HepG2 (cell line): ENCODE data around the gene ALKBH2. TPM values are rescaled to one million over a fixed set of nuclear protein-coding genes. Genes with fewer than 3 reads are reported as not detected.

Experiments
- ATAC-seq: fragments of 200-7000 bp; cut with Tn5 transposase; 3 replicates; pipeline ENCODE4 v1.9.1; 2020; ENCODE audit warnings: mild to moderate bottlenecking, moderate library complexity
- BruUV-seq: library from RNA; stranded (reverse); fragments of 400-500 nt; replicated peaks from 2 replicates; lab custom pipeline; 2021; lab: Mats Ljungman, UMichigan
- CTCF ChIA-PET: fragments of 300-600 bp; formaldehyde crosslinking; extraction: SDS; loops from one replicate; lab custom pipeline; 2021; ENCODE audit warnings: low total read pairs, inconsistent platforms, low intra/inter-chr PET ratio; lab: Yijun Ruan, JAX
- POLR2A ChIA-PET: fragments of 350-600 bp; sonication (Branson Sonifier 250); formaldehyde crosslinking; loops from one replicate; lab custom pipeline; 2020; ENCODE audit warnings: antibody characterized with exemption, inconsistent platforms; lab: Yijun Ruan, JAX
- DNase-seq: peaks from one replicate; pipeline ENCODE4 v3.0.0-alpha.2; 2015; ENCODE audit warnings: low spot score
- FAIRE-seq: peaks from 3 replicates; lab custom pipeline; 2011; peaks lifted over from hg19 to GRCh38; lab: Jason Lieb, UNC
- H2AFZ ChIP-seq: one replicate; pipeline ENCODE4 v1.6.1; 2011; ENCODE audit warnings: low read length, inconsistent platforms
- H3K27ac ChIP-seq: fragments of 300-600 bp; 3 replicates; pipeline ENCODE4 v1.8.0; 2011; ENCODE audit warnings: mixed run types, mild to moderate bottlenecking, mixed read lengths, low read length, inconsistent platforms; ENCODE audit not compliant: insufficient read depth; ENCODE audit errors: extremely low read length
- H3K27me3 ChIP-seq, 2 experiments: fragments of 200-600 bp in 1 of 2; 2 replicates in 1 of 2; 3 replicates in 1 of 2; pipeline versions ENCODE4 v1.6.0 to v1.8.0; 2011; ENCODE audit warnings: low read length in 2 of 2, mild to moderate bottlenecking in 2 of 2, moderate library complexity in 2 of 2, inconsistent platforms in 1 of 2; ENCODE audit not compliant: insufficient read depth in 2 of 2, control insufficient read depth in 1 of 2
- H3K36me3 ChIP-seq, 2 experiments: fragments of 200-600 bp in 1 of 2; replicated peaks in 1 of 2; 2 replicates in 1 of 2; 3 replicates in 1 of 2; pipeline versions ENCODE4 v1.5.1 to v1.8.0; 2011; ENCODE audit warnings: low read length in 2 of 2, inconsistent platforms in 1 of 2; ENCODE audit not compliant: insufficient read depth in 2 of 2, control insufficient read depth in 1 of 2
- H3K4me1 ChIP-seq: 2 replicates; pipeline ENCODE4 v1.5.1; 2012; ENCODE audit warnings: low read length, inconsistent platforms; ENCODE audit not compliant: insufficient read depth
- H3K4me2 ChIP-seq: 2 replicates; pipeline ENCODE4 v1.6.0; 2011; ENCODE audit warnings: low read depth, low read length, inconsistent platforms
- H3K4me3 ChIP-seq, 3 experiments: fragments of 200-600 bp in 1 of 3; sonication (generic), shearing (Covaris generic) in 1 of 3; replicated peaks in 1 of 3; 2 replicates each; pipeline ENCODE4 v1.5.1; 2011 to 2016; ENCODE audit warnings: low read length in 3 of 3, inconsistent platforms in 2 of 3, low read depth in 2 of 3, mild to moderate bottlenecking in 2 of 3, control low read depth in 1 of 3, mixed read lengths in 1 of 3; ENCODE audit not compliant: insufficient read depth in 1 of 3
- H3K79me2 ChIP-seq: one replicate; pipeline ENCODE4 v1.6.1; 2011; ENCODE audit warnings: low read length, inconsistent platforms; ENCODE audit not compliant: insufficient read depth
- H3K9ac ChIP-seq: 2 replicates; pipeline ENCODE4 v1.6.0; 2011; ENCODE audit warnings: mild to moderate bottlenecking, low read depth, low read length, inconsistent platforms; ENCODE audit not compliant: insufficient read depth
- H3K9me3 ChIP-seq: 2 replicates; pipeline ENCODE4 v1.5.1; 2012; ENCODE audit warnings: mild to moderate bottlenecking, low read length
- H4K20me1 ChIP-seq: 2 replicates; pipeline ENCODE4 v1.6.0; 2011; ENCODE audit warnings: inconsistent platforms, mild to moderate bottlenecking, low read length, moderate library complexity; ENCODE audit not compliant: insufficient read depth
- AHR ChIP-seq: IDR thresholded peaks from 2 replicates; pipeline ENCODE4 v1.6.1; 2018; ENCODE audit warnings: missing genetic modification reagents, missing compliant biosample characterization
- ARNTL ChIP-seq: sonication (generic); formaldehyde crosslinking; IDR thresholded peaks from 2 replicates; pipeline ENCODE4 v1.4.0; 2020; ENCODE audit warnings: mild to moderate bottlenecking, missing genetic modification reagents
- BHLHE40 ChIP-seq: IDR thresholded peaks from 2 replicates; pipeline ENCODE4 v1.6.1; 2011; ENCODE audit warnings: low read length, improper control_type of control experiment
- CBX5 ChIP-seq: sonication (generic); formaldehyde crosslinking; IDR thresholded peaks from 2 replicates; pipeline ENCODE4 v1.4.0; 2020; ENCODE audit warnings: missing genetic modification reagents, borderline replicate concordance
- E2F1 ChIP-seq: sonication (generic); formaldehyde crosslinking; IDR thresholded peaks from 2 replicates; pipeline ENCODE4 v1.5.0; 2020; ENCODE audit warnings: missing genetic modification reagents
- ELF4 ChIP-seq: sonication (generic); formaldehyde crosslinking; IDR thresholded peaks from 2 replicates; pipeline ENCODE4 v1.5.0; 2020; ENCODE audit warnings: missing genetic modification reagents, mild to moderate bottlenecking, moderate library complexity, borderline replicate concordance
- KDM2A ChIP-seq: sonication (generic); formaldehyde crosslinking; IDR thresholded peaks from 2 replicates; pipeline ENCODE4 v1.4.0; 2020; ENCODE audit warnings: low read depth, missing genetic modification reagents, borderline replicate concordance
- MED1 ChIP-seq: sonication (generic); formaldehyde crosslinking; IDR thresholded peaks from 2 replicates; pipeline ENCODE4 v1.4.0; 2020; ENCODE audit warnings: missing genetic modification reagents
- RCOR2 ChIP-seq: IDR thresholded peaks from 2 replicates; pipeline ENCODE4 v1.6.1; 2016; ENCODE audit warnings: missing biosample characterization, missing genetic modification reagents
- SCMH1 ChIP-seq: sonication (generic); formaldehyde crosslinking; IDR thresholded peaks from 2 replicates; pipeline ENCODE4 v1.9.0; 2021; ENCODE audit warnings: missing genetic modification reagents, mild to moderate bottlenecking, borderline replicate concordance
- SMAD3 ChIP-seq: sonication (generic); formaldehyde crosslinking; IDR thresholded peaks from 2 replicates; pipeline ENCODE4 v1.4.0; 2020; ENCODE audit warnings: missing genetic modification reagents
- THAP7 ChIP-seq: sonication (generic); formaldehyde crosslinking; IDR thresholded peaks from 2 replicates; pipeline ENCODE4 v1.8.1; 2023; ENCODE audit warnings: mild to moderate bottlenecking, missing genetic modification reagents
- ZBTB40 ChIP-seq, 2 experiments: fragments of 450-650 bp in 1 of 2; sonication (generic) in 1 of 2; formaldehyde crosslinking in 1 of 2; IDR thresholded peaks; 2 replicates each; pipeline versions ENCODE4 v1.6.1 to v1.8.0; 2016 to 2022; ENCODE audit warnings: antibody characterized with exemption in 1 of 2, mild to moderate bottlenecking in 1 of 2, missing genetic modification reagents in 1 of 2
- ZMAT3 ChIP-seq: sonication (generic); formaldehyde crosslinking; conservative IDR thresholded peaks from 2 replicates; pipeline ENCODE4 v1.7.0; 2021; ENCODE audit warnings: missing genetic modification reagents
- ZNF790 ChIP-seq: sonication (generic); formaldehyde crosslinking; IDR thresholded peaks from 2 replicates; pipeline ENCODE4 v1.8.0; 2022; ENCODE audit warnings: missing genetic modification reagents, mild to moderate bottlenecking, borderline replicate concordance
- ZNF792 ChIP-seq: IDR thresholded peaks from 2 replicates; pipeline ENCODE4 v1.6.1; 2016
- WGBS: methylation state at CpG from one replicate; pipeline ENCODE4 v1.1.6; 2017; ENCODE audit warnings: low lambda C conversion rate; 5-methylcytosine and 5-hydroxymethylcytosine counted together
- in situ Hi-C: cut with HindIII; loops from 2 replicates; pipeline ENCODE4 v1.10.0; 2017; ENCODE audit warnings: low pct_unique_long_range_greater_than_20kb; ENCODE audit not compliant: extremely low pct_ligation_motif_present
- intact Hi-C: fragments of 100-400 bp; cut with micrococcal nuclease; formaldehyde crosslinking; loops from one replicate; pipeline ENCODE4 v1.10.0; 2022; ENCODE audit not compliant: unreplicated experiment
- polyA plus RNA-seq, 8 experiments: library from polyadenylated mRNA; depleted of rRNA in 3 of 8; stranded (reverse) in 7 of 8; unstranded in 1 of 8; fragments of >200 nt; fragmentation: Illumina TruSeq in 4 of 8; extraction: Trizol in 4 of 8; gene quantifications; 2 replicates each; pipeline versions ENCODE4 v1.2.1 to v1.2.3, GENCODE V29; 2011 to 2016; ENCODE audit warnings: low read depth in 4 of 8, missing spikeins in 1 of 8, mixed read lengths in 1 of 8; ENCODE audit not compliant: insufficient read depth in 1 of 8
- total RNA-seq, 5 experiments: library from RNA; depleted of rRNA; stranded (reverse); fragments of >200 nt; fragmentation: Illumina TruSeq; extraction: Trizol; gene quantifications; 2 replicates each; pipeline ENCODE4 v1.2.3, GENCODE V29; 2016; ENCODE audit warnings: low read depth in 1 of 5

Gene ALKBH2
- total and polyA plus RNA-seq, 2 of the 13 experiments (the other 11 are each of a cell fraction or from before 2014, with no cell fraction given), result 21.0 to 40.5 TPM

GRCh38 chr12:109057376-109057775, 35.9 kb downstream of the ALKBH2 start:
- FAIRE-seq (no peak), ATAC-seq (no peak), DNase-seq (no peak)
- ChIA-PET CTCF (no interaction called here), POLR2A (no interaction called here)
- peaks cover 1 to 11% of the 10 kb centered on the region in 2 experiments for H3K36me3 ChIP-seq
- no peak overlapping the region for H3K4me2 ChIP-seq
- H2AFZ ChIP-seq, result no peak overlapping the region
- BruUV-seq, result no TSS peak
- H3K27ac ChIP-seq, result no peak overlapping the region
- H3K4me3 ChIP-seq, result no peak overlapping the region
- no peaks in the 10 kb centered on the region for H3K9me3 ChIP-seq
- peaks cover 7% of the 10 kb centered on the region for H3K79me2 ChIP-seq
- no peaks in the 10 kb centered on the region; a peak in 1 of 5 replicates for H3K27me3 ChIP-seq
- WGBS, result 88% methylated on average over 1 of the region's 1 CpG
- H3K4me1 ChIP-seq, result peaks cover 7% of the 10 kb centered on the region
- intact Hi-C loops, result no loop called here
- no peak overlapping the region for H3K9ac ChIP-seq
- in situ Hi-C loops, result no loop called here
- H4K20me1 ChIP-seq, result no peaks in the 10 kb centered on the region
- TF ChIP-seq ELF4 (CRISPR knock-in tag) (no peak), CBX5 (CRISPR knock-in tag) (no peak), ZBTB40 (IDR thresholded peaks at IDR 0.05) (no peak), ZBTB40 (CRISPR knock-in tag; IDR thresholded peaks at IDR 0.05) (no peak), BHLHE40 (no peak), RCOR2 (CRISPR knock-in tag) (no peak), ZMAT3 (CRISPR knock-in tag) (no peak), ARNTL (CRISPR knock-in tag) (no peak), AHR (CRISPR knock-in tag) (no peak), E2F1 (CRISPR knock-in tag) (no peak), THAP7 (CRISPR knock-in tag) (no peak), ZNF792 (CRISPR knock-in tag) (no peak), KDM2A (CRISPR knock-in tag) (no peak), ZNF790 (CRISPR knock-in tag) (no peak), MED1 (CRISPR knock-in tag) (no peak), SCMH1 (CRISPR knock-in tag) (no peak), SMAD3 (CRISPR knock-in tag) (no peak)
